Smooth muscle cell (in vitro differentiated cells): Measurements from ENCODE around the gene NALCN. TPM values are rescaled to one million over a fixed set of nuclear protein-coding genes. Genes with fewer than 3 reads are reported as not detected.

Experiments used
- DNase-seq: peaks from one replicate; lab custom pipeline; 2025; ENCODE audit not compliant: unreplicated experiment; lab: John Stamatoyannopoulos, UW
- H2AFZ ChIP-seq: fragments of 200-600 bp; sonication (generic); 2 replicates; pipeline ENCODE4 v1.6.0; 2016; ENCODE audit warnings: antibody characterized with exemption, low read depth, mild to moderate bottlenecking
- H3F3A ChIP-seq: fragments of 200-600 bp; sonication (generic); 2 replicates; pipeline ENCODE4 v1.6.0; 2017; ENCODE audit warnings: antibody characterized with exemption, low read depth
- H3K27ac ChIP-seq: fragments of 200-600 bp; sonication (generic); 2 replicates; pipeline ENCODE4 v1.5.1; 2016; ENCODE audit warnings: low read depth, mild to moderate bottlenecking
- H3K27me3 ChIP-seq: fragments of 200-600 bp; sonication (generic); 2 replicates; pipeline ENCODE4 v1.6.1; 2016; ENCODE audit warnings: low read depth, mild to moderate bottlenecking
- H3K36me3 ChIP-seq: fragments of 200-600 bp; sonication (generic); 2 replicates; pipeline ENCODE4 v1.5.1; 2016; ENCODE audit warnings: low read depth
- H3K4me1 ChIP-seq: fragments of 200-600 bp; sonication (generic); 2 replicates; pipeline ENCODE4 v1.5.1; 2016; ENCODE audit warnings: low read depth
- H3K4me2 ChIP-seq: fragments of 200-600 bp; sonication (generic); 2 replicates; pipeline ENCODE4 v1.6.0; 2016; ENCODE audit warnings: mild to moderate bottlenecking
- H3K4me3 ChIP-seq: fragments of 200-600 bp; sonication (generic); 2 replicates; pipeline ENCODE4 v1.5.1; 2016; ENCODE audit warnings: mild to moderate bottlenecking
- H3K79me2 ChIP-seq: fragments of 200-600 bp; sonication (generic); 2 replicates; pipeline ENCODE4 v1.6.0; 2016; ENCODE audit warnings: low read depth, mild to moderate bottlenecking
- H3K9ac ChIP-seq: fragments of 200-600 bp; sonication (generic); 2 replicates; pipeline ENCODE4 v1.6.0; 2016; ENCODE audit warnings: low read depth
- H3K9me3 ChIP-seq: fragments of 200-600 bp; sonication (generic); replicated peaks from 2 replicates; pipeline ENCODE4 v1.5.1; 2016; ENCODE audit warnings: low read depth
- H4K20me1 ChIP-seq: fragments of 200-600 bp; sonication (generic); 2 replicates; pipeline ENCODE4 v1.6.0; 2016; ENCODE audit warnings: low read depth
- CTCF ChIP-seq: fragments of 200-600 bp; sonication (generic); IDR thresholded peaks from 2 replicates; pipeline ENCODE4 v1.5.1; 2017; ENCODE audit warnings: borderline replicate concordance, mild to moderate bottlenecking, antibody characterized with exemption; ENCODE audit not compliant: insufficient read depth, poor library complexity, severe bottlenecking
- WGBS: methylation state at CpG from one replicate; pipeline ENCODE4 v1.1.7; 2016; ENCODE audit warnings: low lambda C conversion rate; 5-methylcytosine and 5-hydroxymethylcytosine counted together
- polyA plus RNA-seq: library from polyadenylated mRNA; unstranded; fragments of >200 nt; fragmentation: Nextera tagmentation; extraction: Ambion mirVana; gene quantifications from 2 replicates; pipeline ENCODE4 v1.2.1, GENCODE V29; 2016
- total RNA-seq: library from RNA; depleted of rRNA; stranded (reverse); fragments of >200 nt; gene quantifications from 2 replicates; pipeline ENCODE4 v1.2.3, GENCODE V29; 2014

NALCN gene
- total and polyA plus RNA-seq, 2 experiments from 2014 or later = 4.1 to 6.0 TPM

- no peak overlapping the region for H3K9ac ChIP-seq
- H3K9me3 ChIP-seq = no peaks in the 10 kb centered on the region
- no peak for DNase-seq
- H3K79me2 ChIP-seq = no peaks in the 10 kb centered on the region
- no peak overlapping the region for H3K4me2 ChIP-seq
- H3K27me3 ChIP-seq = peaks cover 7% of the 10 kb centered on the region
- H3K36me3 ChIP-seq = no peaks in the 10 kb centered on the region
- no peaks in the 10 kb centered on the region for H3F3A ChIP-seq
- no peak overlapping the region for H3K4me3 ChIP-seq
- H3K4me1 ChIP-seq = no peaks in the 10 kb centered on the region
- no peaks in the 10 kb centered on the region for H4K20me1 ChIP-seq
- H3K27ac ChIP-seq = no peak overlapping the region
- no peak for TF ChIP-seq CTCF
- 89% methylated on average over 9 of the region's 9 CpGs for WGBS
- H2AFZ ChIP-seq = no peak overlapping the region
These were observed 390.8 kb downstream of the NALCN start for GRCh38 chr13:101025519-101025918.

GRCh38 chr13:101019126-101019525 lies 397.2 kb downstream of the NALCN start:
- DNase-seq = no peak
- H3K9ac ChIP-seq = no peak overlapping the region
- no peaks in the 10 kb centered on the region for H3K36me3 ChIP-seq
- no peak overlapping the region for H3K4me3 ChIP-seq
- TF ChIP-seq CTCF = no peak
- WGBS = 89% methylated on average over 1 of the region's 1 CpG
- no peaks in the 10 kb centered on the region for H3K79me2 ChIP-seq
- H3K27ac ChIP-seq = no peak overlapping the region
- H3K4me2 ChIP-seq = no peak overlapping the region
- H4K20me1 ChIP-seq = no peaks in the 10 kb centered on the region
- no peak overlapping the region for H2AFZ ChIP-seq
- no peaks in the 10 kb centered on the region for H3K9me3 ChIP-seq
- no peaks in the 10 kb centered on the region for H3F3A ChIP-seq
- peaks cover 4% of the 10 kb centered on the region for H3K27me3 ChIP-seq
- no peaks in the 10 kb centered on the region for H3K4me1 ChIP-seq

- no peaks in the 10 kb centered on the region for H4K20me1 ChIP-seq
- no peak overlapping the region for H3K9ac ChIP-seq
- 54% methylated on average over 7 of the region's 7 CpGs for WGBS
- H3F3A ChIP-seq = no peaks in the 10 kb centered on the region
- no peak overlapping the region for H2AFZ ChIP-seq
- H3K27me3 ChIP-seq = peaks cover 4% of the 10 kb centered on the region
- H3K27ac ChIP-seq = peak overlapping the region; percentile 13
- no peaks in the 10 kb centered on the region for H3K79me2 ChIP-seq
- no peaks in the 10 kb centered on the region for H3K4me1 ChIP-seq
- H3K4me3 ChIP-seq = no peak overlapping the region
- H3K4me2 ChIP-seq = no peak overlapping the region
- no peaks in the 10 kb centered on the region for H3K9me3 ChIP-seq
- H3K36me3 ChIP-seq = no peaks in the 10 kb centered on the region
- no peak for DNase-seq
- TF ChIP-seq CTCF = no peak
These were observed 397.6 kb downstream of the NALCN start for GRCh38 chr13:101018720-101019119.

GRCh38 chr13:101017123-101017872 lies 399.0 kb downstream of the NALCN start:
- H3K4me2 ChIP-seq = no peak overlapping the region
- H3K27ac ChIP-seq = no peak overlapping the region
- H3K4me3 ChIP-seq = no peak overlapping the region
- DNase-seq = no peak
- no peak overlapping the region for H2AFZ ChIP-seq
- H3K9ac ChIP-seq = no peak overlapping the region
- H3F3A ChIP-seq = no peaks in the 10 kb centered on the region
- no peaks in the 10 kb centered on the region for H3K79me2 ChIP-seq
- H3K27me3 ChIP-seq = peaks cover 4% of the 10 kb centered on the region
- H3K4me1 ChIP-seq = no peaks in the 10 kb centered on the region
- no peaks in the 10 kb centered on the region for H3K36me3 ChIP-seq
- WGBS = 88% methylated on average over 8 of the region's 8 CpGs
- no peaks in the 10 kb centered on the region for H3K9me3 ChIP-seq
- H4K20me1 ChIP-seq = no peaks in the 10 kb centered on the region
- TF ChIP-seq CTCF = no peak
